H1 (cell line): ENCODE measurements around the gene LRRC4C.

Experiments used
- CREB1 ChIP-seq: IDR thresholded peaks from 2 replicates; pipeline ENCODE4 v1.6.1; 2012; ENCODE audit warnings: inconsistent platforms
- EZH2 ChIP-seq: fragments of 200-600 bp; sonication (generic); IDR thresholded peaks from 2 replicates; pipeline ENCODE4 v1.7.1; 2012; ENCODE audit warnings: low read depth, mild to moderate bottlenecking, moderate library complexity, low read length, inconsistent platforms; ENCODE audit not compliant: severe bottlenecking
- POLR2AphosphoS5 ChIP-seq: IDR thresholded peaks from 2 replicates; pipeline ENCODE4 v1.6.1; 2011; ENCODE audit warnings: low read depth, low read length
- TBP ChIP-seq: IDR thresholded peaks from 2 replicates; pipeline ENCODE4 v1.6.1; 2011; ENCODE audit warnings: low read depth, low read length, improper control_type of control experiment
- TCF12 ChIP-seq: IDR thresholded peaks from 2 replicates; pipeline ENCODE4 v1.6.1; 2011; ENCODE audit warnings: low read depth, mild to moderate bottlenecking, low read length

GRCh38 chr11:41065432-41065831 lies 394.0 kb downstream of the LRRC4C start:
- TF ChIP-seq TCF12 (no peak), EZH2 (no peak), CREB1 (no peak), POLR2AphosphoS5 (no peak), TBP (no peak)
